Breast epithelium (tissue), 4 donors: Measurements from ENCODE around the gene EFL1. TPM values are rescaled to one million over a fixed set of nuclear protein-coding genes. Genes with fewer than 3 reads are reported as not detected.

Experiments used
- DNase-seq, 2 donors: peaks; one replicate each; pipeline ENCODE4 v3.0.0-alpha.2; 2019; ENCODE audit warnings: low spot score in 2 of 2
- H3K27ac ChIP-seq, 2 donors: fragments of 200-600 bp; sonication (generic) in 1 of 2; one replicate each; pipeline ENCODE4 v1.5.1; 2016 to 2019; ENCODE audit warnings: mild to moderate bottlenecking in 1 of 2
- H3K27me3 ChIP-seq, 2 donors: fragments of 200-600 bp; sonication (generic) in 1 of 2; one replicate each; pipeline versions ENCODE4 v1.5.1 to v1.6.0; 2017 to 2019; ENCODE audit warnings: control low read depth in 1 of 2, mild to moderate bottlenecking in 1 of 2
- H3K36me3 ChIP-seq: fragments of 200-600 bp; one replicate; pipeline ENCODE4 v1.5.1; 2019
- H3K4me1 ChIP-seq, 2 donors: fragments of 200-600 bp; sonication (generic); one replicate each; pipeline ENCODE4 v1.5.1; 2016 to 2019; ENCODE audit warnings: control low read depth in 1 of 2
- H3K4me3 ChIP-seq, 3 donors: fragments of 200-600 bp; sonication (generic); 1 replicate in 2 of 3; 2 replicates in 1 of 3; pipeline ENCODE4 v1.5.1; 2016 to 2019; ENCODE audit warnings: mild to moderate bottlenecking in 3 of 3, moderate library complexity in 2 of 3
- H3K9me3 ChIP-seq, 2 donors: fragments of 200-600 bp; sonication (generic) in 1 of 2; one replicate each; pipeline ENCODE4 v1.5.1; 2016 to 2019; ENCODE audit warnings: control low read depth in 1 of 2
- POLR2A ChIP-seq: fragments of 450-650 bp; IDR thresholded peaks from one replicate; pipeline ENCODE4 v1.6.1; 2016; ENCODE audit warnings: antibody characterized with exemption, mild to moderate bottlenecking, moderate library complexity
- POLR2AphosphoS5 ChIP-seq, 3 donors: sonication (generic); formaldehyde crosslinking; IDR thresholded peaks; one replicate each; pipeline ENCODE4 v1.6.1; 2017; ENCODE audit warnings: antibody characterized with exemption in 3 of 3
- intact Hi-C: fragments of 100-400 bp; cut with DNase I; formaldehyde crosslinking; loops from one replicate; pipeline ENCODE4 v1.15.1; 2023; ENCODE audit warnings: low total_unique reads
- total RNA-seq, 3 donors: library from RNA; depleted of rRNA; stranded (reverse); fragments of >200 nt; gene quantifications; one replicate each; pipeline ENCODE4 v1.1.0, GENCODE V29; 2016
- TF ChIP-seq, protein P1 (sequence below), 3 donors: fragments of 450-650 bp; IDR thresholded peaks; one replicate each; pipeline ENCODE4 v1.5.1; 2016 to 2017; ENCODE audit warnings: antibody characterized with exemption in 3 of 3, mild to moderate bottlenecking in 3 of 3, moderate library complexity in 3 of 3

EFL1 gene
- total RNA-seq, 3 donors from 2014 or later = 12.5 to 23.7 (median 22.9) TPM

DNA sequence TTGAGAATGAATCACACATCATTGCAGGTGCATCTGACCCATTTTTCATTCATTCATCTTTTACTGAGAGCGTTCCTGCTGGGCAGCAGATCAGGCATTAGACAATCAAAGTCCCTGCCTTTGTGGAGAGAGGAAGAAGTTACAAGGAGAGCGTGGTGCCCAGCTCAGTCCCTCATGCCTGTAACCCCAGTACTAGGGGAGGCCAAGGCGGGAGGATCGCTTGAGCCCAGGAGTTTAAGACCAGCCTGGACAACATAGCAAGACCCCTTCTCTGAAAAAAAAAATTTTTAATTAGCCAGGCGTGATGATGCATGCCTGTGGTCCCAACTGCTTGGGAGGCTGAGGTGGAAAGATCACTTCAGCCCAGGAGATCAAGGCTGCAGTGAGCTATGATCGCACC lies 181.8 kb downstream of the EFL1 start:
- H3K4me1 ChIP-seq = no peaks in the 10 kb centered on the region
- no peak for DNase-seq
- intact Hi-C loops = no loop called here
- TF ChIP-seq POLR2AphosphoS5 (IDR thresholded peaks at IDR 0.05) = no peak
- TF ChIP-seq, protein P1, sequence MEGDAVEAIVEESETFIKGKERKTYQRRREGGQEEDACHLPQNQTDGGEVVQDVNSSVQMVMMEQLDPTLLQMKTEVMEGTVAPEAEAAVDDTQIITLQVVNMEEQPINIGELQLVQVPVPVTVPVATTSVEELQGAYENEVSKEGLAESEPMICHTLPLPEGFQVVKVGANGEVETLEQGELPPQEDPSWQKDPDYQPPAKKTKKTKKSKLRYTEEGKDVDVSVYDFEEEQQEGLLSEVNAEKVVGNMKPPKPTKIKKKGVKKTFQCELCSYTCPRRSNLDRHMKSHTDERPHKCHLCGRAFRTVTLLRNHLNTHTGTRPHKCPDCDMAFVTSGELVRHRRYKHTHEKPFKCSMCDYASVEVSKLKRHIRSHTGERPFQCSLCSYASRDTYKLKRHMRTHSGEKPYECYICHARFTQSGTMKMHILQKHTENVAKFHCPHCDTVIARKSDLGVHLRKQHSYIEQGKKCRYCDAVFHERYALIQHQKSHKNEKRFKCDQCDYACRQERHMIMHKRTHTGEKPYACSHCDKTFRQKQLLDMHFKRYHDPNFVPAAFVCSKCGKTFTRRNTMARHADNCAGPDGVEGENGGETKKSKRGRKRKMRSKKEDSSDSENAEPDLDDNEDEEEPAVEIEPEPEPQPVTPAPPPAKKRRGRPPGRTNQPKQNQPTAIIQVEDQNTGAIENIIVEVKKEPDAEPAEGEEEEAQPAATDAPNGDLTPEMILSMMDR (IDR thresholded peaks at IDR 0.05) = no peak
- no peak for TF ChIP-seq POLR2A
- H3K4me3 ChIP-seq = no peak overlapping the region
- no peaks in the 10 kb centered on the region for H3K27me3 ChIP-seq
- no peak overlapping the region for H3K27ac ChIP-seq
- no peaks in the 10 kb centered on the region for H3K36me3 ChIP-seq
- no peaks in the 10 kb centered on the region for H3K9me3 ChIP-seq

Other genes starting within 250 kb of the EFL1 start
- gene MEX3B, start 216.7 kb downstream of the EFL1 start, total RNA-seq = 1 to 10 TPM in 2 of 3 donors, under 1 TPM in 1; 0.98 to 2.3 (median 2.2) TPM
- gene SAXO2, start 84 bp upstream of the EFL1 start, total RNA-seq = 1 to 10 TPM; 1.1 to 2.8 (median 2.3) TPM
- gene GOLGA6L10, start 86.7 kb upstream of the EFL1 start, total RNA-seq = 1 to 10 TPM in 2 of 3 donors, under 1 TPM in 1; 0.48 to 2.6 (median 1.6) TPM
- gene GOLGA6L9, start 167.1 kb upstream of the EFL1 start, total RNA-seq = 1 to 10 TPM; 2.1 to 7.5 (median 4.6) TPM